HG03460 (cell line): ENCODE data around the gene DCLRE1C.
"Not testable (repeated sequence)": the region's sequence is repeated elsewhere in the genome, so short reads cannot be mapped to it uniquely, and the experiment has no call there.

Source experiments
- ATAC-seq: cut with Tn5 transposase; IDR thresholded peaks from one replicate; pipeline ENCODE4 v1.9.1; 2021; ENCODE audit not compliant: unreplicated experiment

DCLRE1C gene

DNA sequence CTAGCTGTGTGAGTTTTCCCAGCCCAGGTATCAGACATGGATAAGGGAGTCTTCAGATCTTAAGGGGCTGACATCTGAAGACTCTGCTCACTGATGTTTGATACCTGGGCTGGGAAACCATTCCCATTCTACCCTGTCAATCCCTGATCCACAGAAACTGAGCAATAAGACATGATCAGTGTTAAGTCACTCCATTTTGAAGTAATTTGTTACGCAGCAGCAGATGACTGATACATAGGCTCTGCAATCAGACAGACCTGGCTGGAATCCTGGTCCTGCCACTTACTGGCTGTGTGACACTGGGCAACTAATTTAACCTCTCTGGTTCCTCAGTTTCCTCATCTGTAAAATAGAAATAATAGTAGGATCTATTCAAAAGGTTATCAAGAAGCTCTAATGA lies 6.6 kb downstream of the DCLRE1C start:
- no peak for ATAC-seq

DNA sequence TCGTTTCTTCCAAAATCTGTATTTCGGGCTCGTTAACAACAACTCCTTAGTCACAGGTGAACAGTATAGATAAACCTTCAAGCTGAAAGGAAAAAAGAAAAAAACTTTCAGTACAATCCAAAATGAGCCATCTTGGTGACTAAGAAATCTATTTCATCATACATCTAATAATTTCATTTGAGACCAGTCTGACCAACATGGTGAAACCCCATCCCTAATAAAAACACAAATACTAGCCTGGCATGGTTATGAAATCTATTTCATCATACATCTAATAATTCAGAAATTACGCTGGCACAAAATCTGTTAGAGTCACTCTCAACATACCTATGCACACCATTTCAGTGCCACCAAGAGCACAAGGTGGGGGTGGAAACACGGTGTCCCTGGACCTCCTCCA lies 8.8 kb downstream of the DCLRE1C start:
- no peak for ATAC-seq

DNA sequence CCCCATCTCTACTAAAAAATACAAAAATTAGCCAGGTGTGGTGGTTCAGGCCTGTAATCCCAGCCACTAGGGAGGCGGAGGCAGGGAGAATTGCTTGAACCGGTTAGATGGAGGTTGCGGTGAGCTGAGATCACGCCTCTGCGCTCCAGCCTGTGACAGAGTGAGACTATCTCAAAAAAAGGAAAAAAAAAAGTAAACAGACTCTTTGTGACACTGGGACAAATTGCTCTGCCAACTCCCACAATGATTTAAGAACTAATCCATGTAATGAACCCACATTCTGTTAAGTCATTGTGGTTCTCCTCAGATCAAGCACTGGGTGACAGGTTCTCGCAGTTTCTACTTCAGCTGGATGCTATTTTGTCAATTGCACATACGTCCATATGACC lies 11.0 kb downstream of the DCLRE1C start:
- not testable (repeated sequence) for ATAC-seq

DNA sequence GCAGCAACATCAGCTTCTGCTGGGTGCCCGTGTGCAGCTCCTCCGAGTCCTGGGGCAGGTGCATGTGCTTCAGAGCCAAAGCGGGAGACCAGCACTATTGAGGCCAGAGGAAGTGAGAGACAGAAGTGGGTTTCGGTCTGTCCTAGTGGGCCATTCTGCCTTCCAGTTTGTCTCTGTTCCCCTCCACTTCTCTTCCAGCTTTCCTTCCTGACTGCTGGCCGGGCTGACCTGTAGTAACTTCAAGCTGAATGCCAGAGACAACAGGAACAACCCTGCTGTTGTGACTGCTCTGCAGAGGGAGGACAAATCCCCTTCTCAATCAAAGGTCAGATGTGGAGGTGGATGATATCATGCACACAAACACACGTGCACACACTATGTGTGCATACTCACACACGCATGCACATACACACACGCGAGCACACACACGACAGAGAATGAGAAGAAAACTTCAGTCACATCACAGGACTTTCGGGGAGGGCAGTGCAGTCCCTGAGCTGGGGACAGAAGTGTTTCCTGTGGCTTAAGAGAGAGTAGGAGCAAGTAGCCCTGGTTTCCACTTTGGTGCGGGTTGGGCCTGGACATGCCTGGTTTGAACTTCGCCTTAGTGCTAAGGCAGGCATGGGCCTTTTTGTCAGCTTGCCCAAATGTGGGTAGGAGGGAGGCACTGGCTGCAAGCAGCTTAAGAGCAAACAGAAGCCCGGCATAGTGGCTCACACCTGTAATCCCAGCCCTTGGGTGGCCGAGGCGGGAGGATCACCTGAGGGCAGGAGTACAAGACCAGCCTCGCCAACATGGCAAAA lies 11.5 kb downstream of the DCLRE1C start:
- peak; percentile 80 for ATAC-seq

DNA sequence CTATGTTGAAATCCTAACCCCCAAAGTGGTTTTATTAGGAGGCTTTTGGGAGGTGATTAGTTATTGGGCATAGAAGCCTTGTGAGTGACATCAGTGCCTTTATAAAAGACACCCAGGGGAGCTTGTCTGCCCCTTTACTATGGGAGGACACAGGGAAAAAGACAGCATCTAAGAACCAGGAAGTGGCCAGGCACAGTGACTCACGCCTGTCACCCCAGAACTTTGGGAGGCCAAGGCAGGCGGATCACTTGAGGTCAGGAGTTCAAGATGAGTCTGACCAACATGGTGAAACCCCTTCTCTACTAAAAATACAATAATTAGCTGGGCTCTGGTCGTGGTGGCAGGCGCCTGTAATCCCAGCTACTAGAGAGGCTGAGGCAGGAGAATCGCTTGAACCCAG lies 14.9 kb downstream of the DCLRE1C start:
- not testable (repeated sequence) for ATAC-seq

DNA sequence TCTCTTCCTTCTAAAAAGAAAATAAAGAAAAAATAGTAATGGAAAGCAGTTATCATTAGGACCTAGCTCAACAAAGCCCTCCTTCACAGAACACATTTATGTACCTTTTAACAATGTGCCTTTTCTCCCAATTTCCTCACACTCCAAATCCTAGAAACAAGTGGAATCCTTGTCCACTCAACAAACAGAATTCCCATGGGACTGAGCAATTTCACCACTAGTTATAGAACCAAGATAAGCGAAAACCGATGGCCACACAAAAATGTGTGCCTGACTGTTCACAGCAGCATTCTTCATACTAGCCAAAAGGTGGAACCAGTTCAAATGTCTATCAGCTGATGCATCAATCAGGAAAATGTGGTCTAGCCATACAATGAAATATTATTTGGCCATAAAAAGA lies 17.3 kb downstream of the DCLRE1C start:
- ATAC-seq: no peak

DNA sequence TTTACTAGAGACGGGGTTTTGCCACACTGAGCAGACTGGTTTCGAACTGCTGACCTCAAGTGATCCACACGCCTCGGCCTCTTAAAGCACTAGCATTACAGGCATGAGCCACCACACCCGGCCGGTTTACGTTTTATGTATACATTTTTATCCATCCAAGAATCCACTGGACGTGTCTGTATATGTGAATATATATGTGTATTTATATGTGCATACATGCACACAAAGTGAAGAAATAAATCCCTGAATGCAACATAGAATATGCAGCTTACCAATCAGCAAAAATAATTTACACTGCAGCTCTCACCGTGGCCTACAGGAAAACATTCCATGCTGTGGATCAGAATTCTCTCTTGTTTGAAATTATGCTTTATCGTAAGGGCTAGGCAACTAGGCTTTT lies 23.3 kb downstream of the DCLRE1C start:
- no peak for ATAC-seq

DNA sequence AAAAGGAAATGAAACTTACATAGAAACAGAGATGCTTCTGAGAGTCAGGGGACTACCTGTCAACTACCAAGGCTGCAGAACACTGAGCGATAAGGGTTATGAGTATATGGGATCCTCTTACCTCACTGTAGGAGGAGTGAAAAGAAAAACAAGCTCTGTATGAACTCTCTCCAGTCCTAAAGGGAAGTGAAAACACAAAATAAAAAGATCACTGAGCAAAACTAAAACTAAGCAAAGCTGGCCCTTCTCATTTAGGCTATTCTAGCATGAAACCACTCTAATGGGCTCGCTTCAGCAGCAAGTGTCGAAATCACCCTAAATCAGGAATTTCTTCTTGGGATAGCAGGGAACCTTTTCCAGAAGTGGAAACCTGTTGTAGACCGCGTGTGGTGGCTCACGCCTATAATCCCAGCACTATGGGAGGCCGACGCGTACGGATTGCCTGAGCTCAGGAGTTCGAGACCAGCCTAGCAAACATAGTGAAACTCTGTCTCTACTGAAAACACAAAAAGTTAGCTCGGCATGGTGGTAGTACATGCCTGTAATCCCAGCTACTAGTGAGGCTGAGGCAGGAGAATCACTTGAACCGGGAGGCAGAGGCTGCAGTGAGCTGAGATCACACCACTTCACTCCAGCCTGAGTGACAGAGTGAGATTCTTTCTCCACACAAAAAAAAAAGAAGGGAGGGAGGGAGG lies 27.0 kb downstream of the DCLRE1C start:
- peak; percentile 97 for ATAC-seq

DNA sequence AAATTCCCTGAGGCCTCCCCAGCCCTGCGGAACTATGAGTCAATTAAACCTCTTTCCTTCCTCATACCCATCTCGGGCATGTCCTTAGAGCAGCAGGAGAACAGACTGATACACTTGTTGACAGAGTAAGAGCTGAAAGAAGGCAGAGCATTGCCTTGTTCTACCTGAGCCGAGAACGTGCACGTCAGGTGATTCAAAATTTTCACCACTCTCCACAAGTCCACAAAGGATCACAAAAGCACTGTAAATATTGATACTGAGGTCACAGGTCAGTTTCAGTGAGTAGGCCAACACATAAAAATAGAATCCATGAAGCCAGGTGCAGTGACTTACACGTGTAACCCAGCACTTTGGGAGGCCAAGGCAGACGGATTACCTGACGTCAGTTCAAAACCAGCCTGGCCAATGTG lies 27.8 kb downstream of the DCLRE1C start:
- ATAC-seq: no peak

DNA sequence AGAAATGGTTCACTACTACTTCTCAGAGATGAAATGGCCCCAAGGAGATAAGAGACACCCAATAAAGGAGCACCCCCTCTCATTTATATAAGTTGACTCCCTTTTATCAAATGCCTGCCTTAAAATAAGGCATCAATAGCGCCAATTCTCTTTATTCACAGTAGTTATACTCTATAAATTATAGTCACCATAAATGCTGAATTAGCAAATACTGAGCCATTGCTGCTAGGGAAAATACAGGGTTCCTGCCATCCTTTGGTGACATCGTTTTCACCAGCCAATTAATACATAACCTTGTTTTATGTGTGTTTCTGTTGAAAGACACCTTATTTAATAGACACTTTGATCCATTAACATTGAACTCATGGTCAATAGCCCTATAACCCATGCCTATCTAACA lies 28.6 kb downstream of the DCLRE1C start:
- ATAC-seq: no peak

DNA sequence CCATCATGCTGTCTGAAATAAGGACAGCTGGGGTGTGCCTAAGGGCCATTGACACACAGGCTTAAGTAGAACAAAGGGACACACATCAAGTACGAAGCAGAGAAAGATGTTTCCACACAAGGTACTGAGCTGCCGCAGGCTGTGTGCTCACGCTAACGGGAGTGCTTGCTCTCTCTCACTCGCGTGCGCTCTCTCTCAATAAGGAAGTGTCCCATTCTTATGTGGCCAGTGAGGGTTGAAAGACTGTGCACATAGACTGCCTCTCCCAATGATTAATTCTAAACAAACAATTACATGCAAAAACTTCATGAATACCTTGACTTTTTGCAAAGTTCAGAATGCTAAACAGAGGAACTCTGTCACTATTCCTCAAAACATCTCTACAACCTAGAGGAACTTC lies 29.9 kb downstream of the DCLRE1C start:
- ATAC-seq: no peak

DNA sequence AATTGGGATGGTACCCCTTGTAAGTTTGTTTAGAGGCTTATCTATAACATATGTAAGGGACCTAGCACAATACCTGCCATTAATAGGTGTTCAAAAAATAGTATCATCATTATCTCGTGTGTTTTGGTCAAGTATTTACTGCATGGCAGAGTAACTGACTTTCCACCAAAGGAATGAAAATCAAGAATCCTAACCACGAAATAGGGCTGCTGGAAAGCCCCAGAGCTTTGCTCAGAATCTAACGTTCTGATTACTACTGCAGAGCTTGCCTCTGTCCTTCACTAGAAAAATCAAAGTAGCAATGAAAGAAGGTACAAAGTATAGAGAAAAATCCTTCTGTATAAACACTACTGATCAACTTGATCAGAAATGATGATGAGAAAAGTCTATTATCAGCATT lies 34.9 kb downstream of the DCLRE1C start:
- ATAC-seq: no peak

DNA sequence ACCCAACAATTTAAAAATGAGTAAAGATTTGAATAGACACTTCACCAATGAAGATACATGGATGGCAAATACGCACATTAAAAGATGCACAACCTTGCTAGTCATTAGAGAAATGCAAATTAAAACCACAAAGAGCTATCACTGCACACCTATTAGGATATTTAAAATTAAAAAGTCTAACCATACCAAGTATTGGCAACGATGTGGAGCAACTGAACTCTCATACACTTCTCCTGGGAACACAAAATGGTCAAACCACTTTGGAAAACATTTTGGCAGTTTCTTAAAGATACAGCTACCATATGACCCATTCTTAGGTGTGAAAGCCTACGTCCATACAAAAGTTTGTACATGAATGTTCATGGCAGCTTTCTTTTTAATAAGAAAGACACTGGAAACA lies 36.1 kb downstream of the DCLRE1C start:
- no peak for ATAC-seq

DNA sequence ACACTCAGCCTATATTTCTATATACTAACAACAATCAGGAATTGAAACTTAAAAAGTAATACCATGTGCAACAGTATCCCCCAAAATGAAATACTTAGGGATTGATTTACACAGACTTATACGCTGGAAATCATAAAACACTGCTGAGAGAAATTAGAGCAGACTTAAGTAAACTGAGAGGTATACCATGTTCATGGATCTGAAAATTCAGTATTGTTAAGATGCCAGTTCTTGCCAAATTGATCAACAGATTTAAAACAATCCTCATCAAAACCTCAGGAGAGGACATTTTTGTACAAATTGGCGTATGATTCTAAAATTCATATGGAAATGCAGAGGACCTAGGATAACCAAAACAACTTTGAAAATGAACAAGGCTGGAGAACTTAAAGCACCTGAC lies 37.3 kb downstream of the DCLRE1C start:
- ATAC-seq: no peak

DNA sequence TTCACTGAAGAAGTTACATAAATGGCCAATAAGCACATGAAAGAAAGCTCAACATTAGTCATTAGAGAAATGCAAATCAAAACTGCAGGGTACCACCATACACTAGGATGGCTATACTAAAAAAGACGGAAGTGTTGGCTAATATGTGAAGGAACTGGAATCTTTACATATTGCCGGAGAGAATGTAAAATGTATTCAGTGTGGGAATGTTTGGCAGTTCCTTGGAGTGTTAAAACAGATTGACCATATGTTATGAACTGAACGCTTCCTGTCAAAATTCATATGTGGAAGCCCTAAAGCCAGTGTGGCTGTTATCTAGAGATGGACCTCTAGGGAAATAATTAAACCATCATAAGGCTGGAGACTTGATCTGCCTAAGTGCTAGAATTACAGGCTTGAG lies 42.1 kb downstream of the DCLRE1C start:
- no peak for ATAC-seq

DNA sequence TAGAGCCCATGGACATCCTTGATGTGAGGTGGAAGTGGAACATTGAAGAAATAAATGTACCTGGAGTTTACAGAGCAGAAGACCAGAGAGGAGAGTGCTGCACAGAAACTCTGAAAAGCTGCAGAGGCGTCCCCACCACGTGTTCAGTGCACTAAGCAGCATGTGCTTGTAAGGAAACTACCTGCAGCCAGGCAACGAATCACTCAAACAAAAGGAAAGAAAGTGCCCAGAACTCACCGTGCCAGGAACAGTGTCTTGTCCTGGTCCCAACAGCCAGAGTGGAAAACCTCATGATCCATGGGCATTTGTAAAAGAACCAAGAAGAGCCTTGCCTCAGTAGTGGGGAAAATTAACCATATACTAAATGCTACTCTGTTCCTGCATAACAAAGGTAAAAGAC lies 42.9 kb downstream of the DCLRE1C start:
- ATAC-seq: no peak

DNA sequence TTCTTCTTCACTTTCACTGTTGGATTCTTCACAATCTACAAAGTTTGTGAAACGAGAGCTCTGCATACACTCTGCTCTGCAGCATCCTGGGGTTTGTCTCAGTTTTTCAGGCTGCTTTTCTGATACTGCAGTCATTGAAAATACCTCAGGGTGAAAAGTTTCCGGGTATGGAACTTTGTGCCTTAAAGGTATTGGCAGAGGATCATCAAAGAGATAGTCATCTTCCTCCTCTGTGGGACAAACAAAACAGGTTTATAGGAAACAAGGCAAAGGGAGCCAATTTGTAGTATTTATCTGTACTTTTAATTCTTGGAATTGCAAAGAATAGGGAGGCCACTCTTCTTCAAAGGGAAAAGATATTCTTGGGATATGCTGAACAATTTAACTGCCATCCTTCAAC lies 44.8 kb downstream of the DCLRE1C start:
- ATAC-seq: no peak

DNA sequence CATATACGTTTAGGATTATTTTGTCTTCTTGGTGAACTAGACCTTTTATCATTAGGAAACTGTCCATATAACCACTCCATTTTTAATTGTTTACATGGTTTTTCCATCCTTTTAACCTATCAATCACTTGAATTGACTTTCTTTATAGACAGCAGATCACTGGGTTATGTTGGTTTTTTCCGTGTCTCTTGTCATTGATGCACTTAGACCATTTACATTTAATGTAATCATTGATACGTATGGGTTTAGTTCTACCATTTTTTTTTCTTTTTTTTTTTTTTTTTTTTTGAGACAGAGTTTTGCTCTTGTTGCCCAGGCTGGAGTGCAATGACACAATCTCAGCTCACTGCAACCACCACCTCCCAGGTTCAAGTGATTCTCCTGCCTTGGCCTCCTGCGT lies 46.3 kb downstream of the DCLRE1C start:
- ATAC-seq: not testable (repeated sequence)

DNA sequence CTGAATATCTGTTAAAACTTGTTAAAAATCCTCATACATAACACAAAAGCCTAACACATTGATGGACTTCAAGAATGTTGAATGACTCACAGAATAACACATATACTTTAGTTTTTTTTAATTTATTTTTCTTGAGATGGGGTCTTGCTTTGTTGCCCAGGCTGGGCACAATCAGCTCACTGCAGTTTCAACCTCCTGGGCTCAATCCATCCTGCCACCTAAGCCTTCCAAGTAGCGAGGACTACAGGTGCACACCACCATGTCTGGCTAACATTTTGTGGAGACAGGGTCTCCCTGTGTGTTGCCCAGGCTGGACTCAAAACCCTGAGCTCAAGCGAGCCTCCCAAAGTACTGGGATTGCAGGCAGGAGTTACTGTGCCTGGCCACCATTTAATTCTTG lies 47.1 kb downstream of the DCLRE1C start:
- ATAC-seq: no peak

DNA sequence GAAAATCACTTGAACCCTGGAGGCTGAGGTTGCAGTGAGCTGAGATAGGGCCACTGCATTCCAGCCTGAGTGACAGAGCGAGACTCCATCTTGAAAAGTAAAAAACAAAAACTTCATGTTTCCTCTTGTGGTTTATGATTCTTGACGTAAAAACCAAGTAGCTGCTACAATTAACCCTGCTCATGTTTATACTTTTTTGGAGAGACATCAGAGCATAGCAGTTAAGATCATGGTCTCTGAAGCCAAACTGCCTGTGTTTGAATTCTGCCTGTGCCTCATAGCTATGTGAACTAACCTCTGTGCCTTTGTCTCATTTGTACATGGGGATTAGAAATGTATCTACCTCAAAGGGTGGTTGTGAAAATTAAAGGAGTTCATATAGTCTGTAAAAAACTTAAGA lies 48.0 kb downstream of the DCLRE1C start:
- ATAC-seq: no peak

DNA sequence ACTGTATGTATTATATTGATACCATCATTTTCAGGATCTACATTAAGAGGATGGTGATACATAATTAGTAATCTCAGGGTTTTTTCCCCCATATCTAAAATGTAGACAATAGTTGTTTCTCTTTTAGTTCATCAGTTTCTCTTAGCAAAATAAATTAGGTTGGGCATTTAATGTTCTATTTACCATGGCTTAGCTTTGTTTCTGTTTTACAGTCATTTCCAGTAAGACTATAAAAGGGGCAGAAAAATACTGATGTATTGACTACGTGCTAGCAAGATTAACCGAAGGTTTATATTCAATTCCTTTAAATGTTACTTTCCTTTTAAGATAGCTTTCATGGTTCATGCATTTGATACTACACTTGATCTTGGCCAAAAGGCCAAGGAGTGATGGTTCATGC lies 49.0 kb downstream of the DCLRE1C start:
- no peak for ATAC-seq

DNA sequence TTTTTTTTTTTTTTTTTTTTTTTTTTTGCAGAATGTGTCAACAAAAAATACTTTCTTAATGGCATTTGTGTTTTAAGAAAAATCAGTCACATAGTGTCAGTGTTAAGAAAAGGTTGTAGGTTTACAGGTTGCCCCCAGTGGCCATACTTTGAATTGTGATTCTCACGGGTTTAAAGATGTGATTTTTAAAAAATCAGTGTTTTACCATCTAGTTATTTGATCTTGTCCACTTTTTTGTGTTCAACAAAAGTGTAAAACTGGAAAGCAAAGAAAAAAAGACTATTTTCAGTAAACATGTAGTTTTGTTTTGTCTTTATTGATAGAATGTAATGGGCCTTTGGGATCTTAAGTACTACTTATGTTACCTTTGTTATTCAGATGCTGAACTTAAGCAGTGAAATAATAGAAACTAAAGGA lies 49.6 kb downstream of the DCLRE1C start:
- no peak for ATAC-seq

DNA sequence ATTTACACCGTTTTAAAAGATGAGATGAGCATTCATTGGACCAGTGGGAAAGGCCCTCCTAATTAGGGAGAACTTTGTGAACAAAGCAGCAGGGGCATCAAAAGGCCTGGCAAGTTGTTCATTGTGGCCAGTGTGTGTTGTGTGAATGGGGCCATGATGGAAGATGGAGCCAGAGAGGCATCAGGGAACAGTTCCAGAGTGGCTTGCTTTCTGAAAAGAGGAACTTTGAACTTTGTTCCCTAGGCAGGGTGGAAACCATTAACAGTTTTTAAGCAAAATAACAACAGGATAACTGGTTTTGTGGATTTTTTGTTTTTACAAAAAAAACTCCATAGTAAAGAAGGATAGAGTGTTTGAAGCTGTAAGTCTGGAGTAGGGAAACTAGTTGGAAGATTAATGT lies 62.7 kb downstream of the DCLRE1C start:
- ATAC-seq: no peak
